NCI-H526 treated with DMSO at 0.1 percent for 48 hours (cell line): Measurements from ENCODE around the gene NPR1.
"Not testable (repeated sequence)": the region's sequence is repeated elsewhere in the genome, so short reads cannot be mapped to it uniquely, and the experiment has no call there.

Source experiments
- DNase-seq: peaks from one replicate; lab custom pipeline; 2025; lab: John Stamatoyannopoulos, UW

The NPR1 gene

DNA sequence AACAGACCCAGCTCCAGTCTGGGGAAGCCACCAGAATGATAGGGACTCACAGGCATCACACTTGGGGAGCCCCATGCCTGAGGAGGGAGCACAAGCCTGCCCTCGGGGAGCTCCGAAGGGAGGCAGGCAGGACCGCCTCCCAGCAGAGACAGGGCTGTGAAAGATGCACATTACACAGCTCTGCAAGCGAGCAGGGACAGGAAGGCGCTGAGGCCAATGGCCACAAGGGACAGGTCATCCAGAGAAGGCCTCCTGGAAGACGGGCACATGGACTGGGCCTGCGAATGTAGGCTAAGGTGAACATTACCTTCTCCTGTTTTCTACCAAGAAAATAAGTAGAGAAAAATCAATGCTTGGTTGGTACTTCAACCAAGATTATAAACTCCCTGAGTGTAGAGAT, 4.2 kb downstream of the NPR1 start:
- no peak for DNase-seq

DNA sequence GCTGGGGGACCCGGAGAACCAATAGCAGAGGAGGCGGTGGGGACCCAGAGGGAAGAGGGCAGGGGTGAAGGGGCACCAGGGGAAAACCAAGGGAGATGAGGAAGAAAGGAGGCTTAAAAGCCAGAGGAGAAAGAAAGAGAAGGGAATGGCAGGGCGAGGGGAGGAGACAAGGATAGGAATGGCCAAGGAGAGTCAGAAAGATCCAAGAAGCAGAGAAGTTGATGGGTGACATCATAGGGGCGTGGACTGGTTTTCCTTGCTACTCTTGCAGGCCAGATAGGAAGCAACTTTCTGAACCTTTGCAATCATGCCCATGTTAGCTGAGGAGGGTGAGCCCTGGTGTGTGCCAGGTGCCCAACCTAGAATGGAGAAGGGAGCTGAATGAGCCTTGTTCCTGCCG, 5.4 kb downstream of the NPR1 start:
- no peak for DNase-seq

DNA sequence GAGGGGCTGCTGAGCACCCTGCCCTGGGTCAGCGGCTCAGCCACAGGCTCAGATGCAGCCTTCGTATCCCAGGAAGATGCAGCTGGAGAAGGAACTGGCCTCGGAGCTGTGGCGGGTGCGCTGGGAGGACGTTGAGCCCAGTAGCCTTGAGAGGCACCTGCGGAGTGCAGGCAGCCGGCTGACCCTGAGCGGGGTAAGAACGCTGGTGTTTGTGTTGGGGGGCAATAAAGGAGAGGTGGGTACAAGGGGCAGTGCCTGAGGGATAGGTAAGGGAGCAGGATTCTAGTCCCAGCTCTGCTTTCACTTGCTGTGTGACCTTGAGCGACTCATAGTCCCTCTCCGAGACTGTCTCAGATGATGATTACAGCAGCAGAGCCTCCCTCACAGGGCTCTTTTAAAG, 6.4 kb downstream of the NPR1 start:
- DNase-seq: no peak

DNA sequence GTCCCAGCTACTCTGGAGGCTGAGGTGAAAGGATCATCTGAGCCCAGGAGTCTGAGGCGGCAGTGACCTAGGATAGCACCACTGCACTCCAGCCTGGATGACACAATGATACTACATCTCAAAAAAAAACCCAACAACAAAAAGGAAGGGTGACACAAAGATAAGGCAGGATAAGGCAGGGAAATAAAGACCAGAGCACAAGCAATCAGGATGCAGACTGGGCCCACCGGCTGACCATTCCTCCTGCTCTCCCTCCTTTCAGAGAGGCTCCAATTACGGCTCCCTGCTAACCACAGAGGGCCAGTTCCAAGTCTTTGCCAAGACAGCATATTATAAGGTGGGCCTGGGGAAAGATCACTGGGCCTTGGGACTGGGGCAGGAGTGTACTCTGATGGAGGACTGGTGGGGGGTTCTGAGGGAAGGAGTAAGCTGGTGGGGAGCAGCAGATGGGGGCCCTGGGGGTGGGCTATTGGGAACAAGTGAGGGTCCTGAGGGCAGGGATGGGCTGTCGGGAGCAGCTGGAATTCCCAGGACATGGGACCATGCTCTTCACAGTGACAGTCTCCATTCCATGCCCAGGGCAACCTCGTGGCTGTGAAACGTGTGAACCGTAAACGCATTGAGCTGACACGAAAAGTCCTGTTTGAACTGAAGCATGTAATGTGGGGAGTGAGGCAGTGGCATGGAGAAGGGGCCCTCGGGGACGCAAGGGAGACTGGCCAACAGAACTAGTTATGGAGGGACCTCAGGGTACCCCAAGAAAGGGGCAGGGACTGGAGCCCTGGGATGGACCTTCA, 7.3 kb downstream of the NPR1 start:
- no peak for DNase-seq

DNA sequence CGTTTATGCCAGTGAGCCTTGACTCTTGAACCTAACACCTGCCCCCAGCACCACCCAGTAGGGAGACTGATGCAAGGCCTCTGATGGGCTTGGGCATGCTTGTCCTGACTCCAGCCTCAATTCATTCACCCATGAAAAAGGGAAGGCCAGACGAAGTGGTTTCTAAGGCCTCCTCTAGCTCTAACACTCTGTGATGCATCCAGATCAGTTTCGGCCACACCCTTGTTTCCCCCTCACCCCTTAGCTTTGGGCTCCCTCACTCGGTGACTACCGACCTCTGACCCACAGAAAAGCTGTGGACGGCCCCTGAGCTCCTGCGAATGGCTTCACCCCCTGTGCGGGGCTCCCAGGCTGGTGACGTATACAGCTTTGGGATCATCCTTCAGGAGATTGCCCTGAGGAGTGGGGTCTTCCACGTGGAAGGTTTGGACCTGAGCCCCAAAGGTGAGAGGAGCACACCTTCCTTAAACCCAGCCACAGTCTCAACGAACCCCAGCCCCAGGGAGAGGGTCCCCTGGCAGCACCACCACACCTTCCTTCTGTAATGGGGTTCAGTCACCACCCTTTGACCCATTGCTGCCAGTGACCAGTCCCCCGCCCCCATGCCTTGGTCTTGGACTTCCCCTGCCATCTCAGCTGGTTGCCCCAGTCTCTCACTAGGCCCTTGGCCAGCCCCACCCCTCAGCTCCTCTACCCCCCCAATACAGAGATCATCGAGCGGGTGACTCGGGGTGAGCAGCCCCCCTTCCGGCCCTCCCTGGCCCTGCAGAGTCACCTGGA, 9.0 kb downstream of the NPR1 start:
- DNase-seq: no peak

DNA sequence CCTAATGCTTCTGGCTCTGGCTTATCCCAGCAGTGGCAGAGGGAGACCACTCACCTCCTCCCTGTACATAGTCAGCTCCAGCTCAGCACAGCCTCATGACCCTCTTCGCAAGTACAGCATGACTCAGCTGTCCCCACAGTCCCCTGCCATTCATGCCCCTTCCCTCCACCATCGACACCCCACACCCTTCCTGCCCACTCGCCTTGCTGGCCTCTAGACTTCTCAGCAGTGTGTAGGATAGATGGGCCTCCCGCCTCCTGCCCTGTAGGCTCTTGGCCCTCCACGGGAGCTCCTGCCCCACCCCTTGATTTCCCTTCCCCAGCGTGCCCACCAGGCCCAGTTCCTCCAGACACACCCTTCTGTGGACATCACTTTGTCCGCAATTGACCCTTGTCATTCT, 9.8 kb downstream of the NPR1 start:
- DNase-seq: no peak

DNA sequence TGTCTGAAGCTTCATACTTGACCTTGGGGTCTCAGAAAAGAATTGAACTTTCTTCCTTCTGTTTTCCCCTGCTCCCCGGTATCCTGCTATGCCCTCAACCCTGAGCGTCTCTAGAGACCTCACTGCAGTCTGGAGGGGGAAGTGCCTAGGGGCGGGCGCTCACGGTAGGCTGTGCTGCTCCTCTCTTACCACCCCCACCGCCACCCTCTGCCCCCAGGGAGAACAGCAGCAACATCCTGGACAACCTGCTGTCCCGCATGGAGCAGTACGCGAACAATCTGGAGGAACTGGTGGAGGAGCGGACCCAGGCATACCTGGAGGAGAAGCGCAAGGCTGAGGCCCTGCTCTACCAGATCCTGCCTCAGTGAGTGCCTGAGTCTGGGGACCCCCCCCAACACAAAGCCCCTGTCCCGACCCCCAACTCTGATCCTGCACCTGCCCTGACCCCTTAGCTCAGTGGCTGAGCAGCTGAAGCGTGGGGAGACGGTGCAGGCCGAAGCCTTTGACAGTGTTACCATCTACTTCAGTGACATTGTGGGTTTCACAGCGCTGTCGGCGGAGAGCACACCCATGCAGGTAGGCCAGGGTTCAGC, 10.3 kb downstream of the NPR1 start:
- no peak for DNase-seq

DNA sequence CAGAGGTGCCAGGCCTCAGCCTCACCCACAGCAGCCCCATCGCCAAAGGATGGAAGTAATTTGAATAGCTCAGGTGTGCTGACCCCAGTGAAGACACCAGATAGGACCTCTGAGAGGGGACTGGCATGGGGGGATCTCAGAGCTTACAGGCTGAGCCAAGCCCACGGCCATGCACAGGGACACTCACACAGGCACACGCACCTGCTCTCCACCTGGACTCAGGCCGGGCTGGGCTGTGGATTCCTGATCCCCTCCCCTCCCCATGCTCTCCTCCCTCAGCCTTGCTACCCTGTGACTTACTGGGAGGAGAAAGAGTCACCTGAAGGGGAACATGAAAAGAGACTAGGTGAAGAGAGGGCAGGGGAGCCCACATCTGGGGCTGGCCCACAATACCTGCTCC, 15.0 kb downstream of the NPR1 start:
- no peak for DNase-seq

DNA sequence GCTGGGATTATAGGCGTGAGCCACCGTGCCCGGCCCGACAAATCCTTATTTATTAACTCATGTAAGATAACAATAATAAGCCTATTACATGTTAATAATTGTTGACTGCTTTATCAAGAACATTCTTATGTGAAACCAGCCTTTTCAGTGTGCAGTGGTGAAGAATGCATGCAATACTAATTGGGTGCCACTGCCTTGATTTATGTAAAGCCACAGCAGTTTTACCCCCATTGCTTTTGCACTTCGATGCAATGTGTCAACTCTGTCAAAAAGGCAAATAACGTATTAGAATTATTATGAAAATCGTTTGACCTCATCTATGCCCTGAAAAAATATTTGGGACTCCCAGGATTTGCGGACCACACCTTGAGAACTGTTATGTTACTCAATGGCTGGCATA, 18.3 kb downstream of the NPR1 start:
- no peak for DNase-seq

DNA sequence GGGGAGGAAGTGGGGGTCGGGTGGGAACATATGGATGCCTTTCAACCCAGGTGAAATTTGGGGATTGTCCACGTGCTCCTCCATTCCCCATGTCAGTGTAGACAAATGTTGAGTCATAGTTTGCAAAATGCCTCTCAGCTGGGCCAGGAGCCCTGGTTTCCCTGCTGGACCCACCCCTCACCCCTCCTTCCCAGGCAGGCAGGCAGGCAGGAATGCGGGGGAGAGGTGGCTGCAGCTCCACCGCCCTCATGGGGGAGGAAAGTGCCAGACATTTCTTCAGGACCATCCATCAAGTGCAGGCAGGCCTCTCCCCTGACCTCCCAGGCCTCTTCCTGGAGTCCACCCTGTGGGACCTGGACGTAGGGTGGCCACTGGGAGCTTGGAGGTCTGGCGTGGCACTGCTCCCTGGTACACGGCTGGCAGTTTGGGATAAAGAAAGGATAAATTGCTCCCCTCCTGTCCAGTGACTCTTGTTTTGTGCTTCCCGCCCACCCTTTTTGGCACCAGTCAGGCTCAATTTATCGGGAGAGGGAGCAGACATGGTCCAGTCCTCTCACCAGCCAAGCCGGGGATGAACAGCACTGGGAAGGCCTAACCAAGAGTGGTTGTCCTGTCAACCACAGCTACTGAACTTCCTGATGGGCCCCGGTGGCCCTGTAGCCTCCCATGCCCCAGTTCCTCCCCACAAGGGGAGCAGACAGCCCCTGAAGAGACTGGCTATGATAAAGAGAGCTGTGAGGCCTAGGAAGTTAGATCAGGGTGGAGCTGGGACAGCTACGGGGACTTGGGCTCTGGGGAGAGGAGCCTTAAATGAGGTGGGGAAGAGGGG, 18.9 kb downstream of the NPR1 start:
- DNase-seq: no peak

DNA sequence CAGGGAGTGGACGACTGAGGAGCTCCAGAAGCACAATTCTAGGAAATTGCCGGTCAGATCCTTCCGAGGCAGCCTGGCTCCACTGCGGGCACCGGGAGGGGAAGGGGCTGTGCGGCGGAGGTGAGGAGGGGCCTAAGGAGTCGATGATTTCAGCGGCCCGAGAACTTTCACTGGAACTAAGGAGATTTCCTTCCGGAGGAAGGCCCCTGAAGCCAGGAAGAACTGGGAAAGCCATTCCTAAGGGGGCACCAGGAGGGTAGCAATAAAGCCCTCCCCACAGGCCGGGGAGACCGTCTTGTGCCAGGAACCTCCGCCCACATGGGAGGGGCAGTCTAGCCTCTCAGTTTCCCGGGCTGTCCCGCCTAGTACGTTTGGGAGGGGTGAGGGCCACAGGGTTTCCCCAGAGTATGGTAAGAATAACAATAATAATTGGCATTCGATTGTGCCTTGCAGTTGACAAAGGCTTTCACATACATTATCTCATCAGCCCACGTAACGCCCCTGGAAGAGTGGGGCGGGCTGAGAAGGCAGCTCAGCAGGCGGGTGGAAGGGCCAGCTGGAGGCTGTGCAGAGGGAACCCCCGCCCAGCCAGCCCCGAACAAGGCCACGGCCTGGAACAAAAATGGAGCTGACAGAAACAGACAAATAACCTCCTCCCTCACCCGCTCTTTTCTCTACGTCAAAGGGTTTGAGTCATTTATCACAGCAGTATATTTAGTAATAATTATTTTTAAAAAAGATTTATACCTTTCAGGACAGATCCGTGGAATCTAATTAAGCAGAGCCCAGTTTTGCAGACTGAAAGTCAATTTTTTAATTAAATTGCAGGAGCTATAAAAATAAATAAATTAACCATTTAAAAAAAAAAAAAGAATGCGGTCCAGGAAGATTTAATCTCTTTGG, 19.8 kb downstream of the NPR1 start:
- DNase-seq: no peak

DNA sequence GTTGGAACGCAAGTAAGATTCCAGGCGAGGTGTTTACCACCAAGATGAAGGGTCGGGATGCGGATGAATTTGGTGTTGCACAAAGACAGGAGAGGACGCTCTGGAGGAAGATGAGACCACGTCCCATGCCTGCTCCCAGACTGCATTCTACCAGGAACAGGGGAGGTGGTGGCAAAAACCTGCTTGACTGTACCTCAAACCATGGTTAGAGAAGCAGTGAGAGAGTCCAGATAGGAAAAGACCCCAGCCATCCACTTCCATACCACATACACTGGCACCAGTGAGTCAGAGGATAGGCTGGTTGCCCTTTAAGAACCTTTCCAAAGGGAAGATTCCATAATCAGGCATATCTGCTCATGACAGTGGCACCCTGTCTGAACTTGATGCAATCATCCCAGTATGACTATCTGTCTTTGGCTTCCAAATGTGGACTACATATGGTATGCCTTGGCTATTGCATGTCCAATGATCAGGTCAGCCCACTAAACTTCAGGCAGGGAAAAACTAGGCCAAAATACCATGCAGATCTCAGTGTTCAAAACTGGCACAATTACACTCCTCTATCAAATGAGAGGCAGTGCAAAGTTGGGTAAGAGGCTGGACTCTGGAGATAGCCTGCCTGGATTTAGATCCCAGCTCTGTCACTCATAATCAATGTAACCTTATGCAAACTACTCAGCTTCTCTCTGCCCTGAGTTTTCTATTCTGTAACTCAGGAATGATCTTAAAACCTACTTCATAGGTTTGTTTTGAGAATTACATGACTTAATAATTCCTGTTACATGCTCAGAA, 20.6 kb downstream of the NPR1 start:
- DNase-seq: no peak

DNA sequence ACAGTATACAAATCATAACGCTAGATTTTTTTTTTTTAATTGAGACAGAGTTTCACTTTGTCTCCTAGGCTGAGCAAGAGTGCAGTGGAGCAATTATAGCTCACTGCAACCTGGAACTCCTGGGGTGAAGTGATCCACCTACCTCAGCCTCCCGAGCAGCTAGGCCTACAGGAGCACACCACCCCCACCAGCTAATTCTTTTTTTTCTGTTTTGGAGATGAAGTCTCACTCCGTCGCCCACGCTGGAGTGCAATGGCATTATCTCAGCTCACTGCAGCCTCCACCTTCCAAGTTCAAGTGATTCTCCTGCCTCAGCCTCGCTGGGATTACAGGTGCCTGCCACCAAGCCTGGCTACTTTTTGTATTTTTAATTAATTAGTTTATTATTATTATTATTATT, 21.3 kb downstream of the NPR1 start:
- no peak for DNase-seq

DNA sequence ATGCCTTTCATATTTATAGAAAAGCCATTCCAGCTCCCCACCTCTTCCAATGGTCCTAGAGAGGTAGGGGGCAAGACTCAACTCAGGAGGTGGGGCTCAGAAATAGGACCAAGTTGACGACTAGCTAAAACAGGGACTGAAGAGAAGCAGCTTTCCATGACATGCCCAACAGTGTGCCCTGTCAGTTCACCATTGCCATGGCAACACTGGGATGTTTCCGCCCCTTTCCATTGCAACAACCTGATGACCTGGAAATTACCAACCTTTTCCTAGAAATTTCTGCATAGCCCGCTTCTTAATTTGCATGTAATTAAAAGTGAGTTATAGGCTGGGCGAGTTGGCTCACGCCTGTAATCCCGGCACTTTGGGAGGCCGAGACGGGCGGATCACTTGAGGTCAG, 27.0 kb downstream of the NPR1 start:
- no peak for DNase-seq

DNA sequence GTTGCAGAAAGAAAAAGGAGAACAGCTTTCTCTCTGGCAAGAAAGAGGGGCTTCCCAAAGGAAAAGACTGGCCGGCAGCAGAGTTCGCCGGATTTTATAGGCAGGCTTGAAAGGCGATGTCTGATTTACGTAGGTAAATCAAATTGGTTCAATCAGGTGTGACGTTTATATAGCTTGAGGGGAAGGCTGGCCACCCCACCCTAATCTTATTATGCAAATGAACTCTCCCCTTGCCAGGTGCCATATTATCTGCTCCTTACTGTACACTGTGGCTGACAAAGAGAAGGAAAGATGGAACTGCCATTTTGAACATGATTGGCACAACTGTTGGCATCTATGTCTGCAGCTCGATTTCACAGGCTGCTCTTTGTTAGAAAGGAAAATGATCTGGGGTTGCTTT, 32.5 kb downstream of the NPR1 start:
- DNase-seq: peak; percentile 89

DNA sequence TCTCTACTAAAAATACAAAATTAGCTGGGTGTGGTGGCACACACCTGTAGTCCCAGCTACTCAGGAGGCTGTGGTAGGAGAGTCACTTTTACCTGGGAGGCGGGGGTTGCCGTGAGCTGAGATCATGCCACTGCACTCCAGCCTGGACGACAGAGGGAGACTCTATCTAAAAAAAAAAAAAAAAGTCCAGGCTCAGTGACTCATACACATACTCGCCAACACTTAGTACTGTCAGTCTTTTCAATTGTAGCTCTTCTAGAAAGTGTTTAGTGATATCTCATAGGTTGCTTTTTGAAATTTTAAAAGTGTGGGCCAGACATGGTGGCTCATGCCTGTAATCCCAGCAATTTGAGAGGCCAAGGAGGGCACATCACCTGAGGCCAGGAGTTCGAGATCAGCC, 37.7 kb downstream of the NPR1 start:
- not testable (repeated sequence) for DNase-seq

DNA sequence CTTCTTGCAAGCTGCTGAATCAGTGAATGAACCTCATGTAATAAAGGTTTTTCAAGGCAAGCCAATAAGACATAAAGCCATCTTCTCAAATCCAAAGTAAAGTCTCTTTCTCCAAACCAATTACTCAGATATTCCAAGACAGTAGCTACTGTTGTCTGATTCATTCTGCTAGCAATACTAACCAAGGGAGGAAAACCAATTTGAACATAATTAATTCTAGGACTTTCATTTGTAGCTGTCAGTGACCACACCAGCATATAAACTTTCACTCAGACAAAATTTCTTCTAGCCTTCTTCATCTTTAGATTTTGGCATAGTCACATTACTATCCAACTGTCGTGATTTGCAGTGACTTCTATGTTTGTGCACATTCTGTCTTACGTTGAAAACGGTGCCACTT, 38.8 kb downstream of the NPR1 start:
- no peak for DNase-seq

DNA sequence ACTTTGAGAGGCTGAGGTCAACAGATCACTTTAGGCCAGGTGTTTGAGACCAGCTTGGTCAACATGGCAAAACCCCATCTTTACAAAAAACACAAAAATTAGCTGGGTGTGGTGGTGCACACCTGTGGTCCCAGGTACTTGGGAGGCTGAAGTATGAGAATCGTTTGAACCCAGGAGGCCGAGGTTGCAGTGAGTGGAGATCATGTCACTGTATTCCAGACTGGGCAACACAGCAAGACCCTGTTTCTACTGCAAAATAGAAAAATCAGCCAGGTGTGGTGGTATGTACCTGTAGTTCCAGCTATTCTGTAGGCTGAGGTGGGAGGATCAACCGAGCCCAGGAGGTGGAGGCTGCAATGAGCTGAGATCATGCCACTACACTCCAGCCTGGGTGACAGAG, 45.2 kb downstream of the NPR1 start:
- DNase-seq: no peak

DNA sequence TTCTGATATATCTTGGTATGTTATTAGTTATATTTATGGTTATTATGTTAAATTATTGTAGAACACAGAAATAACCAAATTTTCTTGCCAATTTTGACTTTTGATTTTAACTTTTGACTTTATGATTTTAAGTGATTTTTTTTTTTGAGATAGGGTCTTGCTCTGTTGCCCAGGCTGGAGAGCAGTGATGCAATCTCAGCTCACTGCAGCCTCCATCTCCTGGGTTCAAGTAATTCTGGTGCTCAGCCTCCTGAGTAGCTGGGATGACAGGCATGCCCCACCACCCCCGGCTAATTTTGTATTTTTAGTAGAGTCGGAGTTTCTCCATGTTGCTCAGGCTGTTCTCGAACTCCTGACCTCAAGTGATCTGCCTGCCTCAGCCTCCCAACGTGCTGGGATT, 46.1 kb downstream of the NPR1 start:
- DNase-seq: not testable (repeated sequence)
